Anterior cingulate cortex (tissue), 58 donors: ENCODE measurements around the gene PRPF40B.
A peak's percentile ranks its signal among the peaks of the same experiment; 100 is the strongest.

Experiments used
- DNase-seq, 58 donors: peaks; one replicate each; lab custom pipeline; 2025; lab: John Stamatoyannopoulos, UW

Gene PRPF40B

DNA sequence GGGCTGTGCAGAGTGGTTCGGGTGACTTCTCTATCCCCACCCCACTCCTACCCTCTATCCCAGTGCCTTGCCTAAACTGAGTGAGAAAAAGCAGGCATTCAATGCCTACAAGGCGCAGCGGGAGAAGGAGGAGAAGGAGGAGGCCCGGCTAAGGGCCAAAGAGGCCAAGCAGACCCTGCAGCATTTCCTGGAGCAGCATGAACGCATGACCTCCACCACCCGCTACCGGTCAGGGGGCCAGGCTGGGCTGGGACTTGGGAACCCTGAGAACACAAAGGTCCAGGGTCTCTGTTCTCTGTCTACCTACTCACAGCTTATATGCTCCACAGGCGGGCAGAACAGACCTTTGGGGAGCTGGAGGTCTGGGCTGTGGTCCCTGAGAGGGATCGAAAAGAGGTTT is 11.7 kb downstream of the PRPF40B start:
- DNase-seq: no peak

DNA sequence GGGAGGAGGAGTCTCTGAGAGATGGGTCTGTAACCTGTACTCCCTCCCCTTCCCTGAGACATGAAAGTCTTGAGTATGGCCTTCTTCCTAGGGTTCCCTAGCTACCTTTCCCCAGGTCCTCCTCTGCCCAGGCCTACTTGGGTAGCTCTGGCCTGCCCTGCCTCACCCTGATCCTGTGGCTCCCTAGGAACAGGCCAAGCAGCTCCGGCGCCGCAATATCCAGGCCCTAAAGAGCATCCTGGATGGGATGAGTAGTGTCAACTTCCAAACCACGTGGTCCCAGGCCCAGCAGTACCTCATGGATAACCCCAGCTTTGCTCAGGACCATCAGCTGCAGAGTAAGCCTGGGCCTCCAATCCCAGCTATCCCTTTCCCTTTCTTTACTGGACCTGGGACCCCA is 12.3 kb downstream of the PRPF40B start:
- no peak for DNase-seq

GRCh38 chr12:49636574-49636973 is 13.2 kb downstream of the PRPF40B start:
- peak in 2 of 58 donors; percentile 50 to 63 for DNase-seq

DNA sequence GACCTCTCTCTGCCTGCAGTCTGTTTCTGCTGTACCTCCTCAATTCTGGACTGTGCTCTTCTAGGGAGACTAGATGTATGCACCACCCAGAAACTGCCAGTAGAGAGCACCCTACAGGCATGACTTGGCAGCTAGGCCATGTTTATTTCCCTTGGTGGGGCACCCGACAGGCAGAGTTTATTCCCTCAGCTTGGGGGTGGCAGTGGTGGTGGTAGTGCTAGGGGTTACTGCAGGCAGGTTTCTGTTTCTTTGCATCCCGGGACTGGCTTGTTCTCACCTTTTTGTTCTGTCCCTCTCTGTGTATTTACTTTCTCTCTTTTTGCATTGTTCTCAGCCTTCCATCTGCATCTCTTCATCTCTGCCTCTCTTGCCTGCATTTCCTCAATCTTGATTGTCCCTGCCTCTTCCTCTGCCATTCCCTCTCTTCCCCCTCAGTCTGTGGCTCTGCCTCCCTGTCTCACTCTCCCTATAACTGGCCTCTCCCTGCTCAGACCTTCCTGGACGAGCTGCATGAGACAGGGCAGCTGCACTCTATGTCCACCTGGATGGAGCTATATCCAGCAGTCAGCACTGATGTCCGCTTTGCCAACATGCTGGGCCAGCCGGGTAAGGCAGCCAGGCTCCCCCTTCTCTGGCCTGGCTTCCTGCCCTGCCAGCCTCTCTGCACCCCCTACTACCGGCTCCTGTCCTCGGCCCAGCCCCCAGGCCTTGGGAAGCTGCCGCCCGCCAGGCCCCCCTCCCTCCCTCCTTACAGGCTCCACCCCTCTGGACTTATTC is 13.8 kb downstream of the PRPF40B start:
- peak in 52 of 58 donors; percentile 18 to 84 (median 50) for DNase-seq

GRCh38 chr12:49641748-49642369 is 18.5 kb downstream of the PRPF40B start:
- no peak for DNase-seq

GRCh38 chr12:49642370-49642802 is 19.0 kb downstream of the PRPF40B start:
- no peak for DNase-seq

GRCh38 chr12:49643135-49643534 is 19.8 kb downstream of the PRPF40B start:
- DNase-seq: no peak

GRCh38 chr12:49643961-49644619 is 20.7 kb downstream of the PRPF40B start:
- no peak for DNase-seq

- DNase-seq: peak in 54 of 58 donors; percentile 18 to 84 (median 62)
These were observed 21.2 kb downstream of the PRPF40B start for GRCh38 chr12:49644620-49644994.

GRCh38 chr12:49645146-49646039 is 22.0 kb downstream of the PRPF40B start:
- DNase-seq: no peak

DNA sequence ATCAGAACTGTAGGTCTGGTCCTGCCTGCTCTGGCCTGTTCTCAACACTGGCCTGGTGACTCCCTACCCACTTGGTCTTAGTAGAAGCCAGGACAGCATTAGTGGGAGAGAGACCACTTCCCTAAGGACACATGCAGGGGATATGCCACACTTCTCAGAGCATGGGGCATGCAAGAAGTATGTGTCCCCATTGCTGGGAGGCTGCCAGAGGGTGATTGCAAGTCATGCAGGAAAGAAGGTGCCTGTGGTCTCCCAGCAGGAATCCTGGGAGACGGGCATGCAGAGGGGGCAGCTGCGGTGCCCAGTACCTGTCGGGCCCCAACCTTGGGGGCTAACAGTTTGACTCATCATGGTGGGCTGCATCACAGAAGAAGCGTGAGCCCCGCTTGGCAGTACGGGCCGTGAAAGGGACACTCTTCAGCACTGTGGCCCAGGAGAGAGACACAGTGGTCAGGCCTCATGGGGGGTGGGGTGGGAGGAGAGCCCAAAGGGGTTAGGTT is 23.0 kb downstream of the PRPF40B start:
- DNase-seq: no peak

- no peak for DNase-seq
These were observed 23.7 kb downstream of the PRPF40B start for GRCh38 chr12:49646871-49647654.

DNA sequence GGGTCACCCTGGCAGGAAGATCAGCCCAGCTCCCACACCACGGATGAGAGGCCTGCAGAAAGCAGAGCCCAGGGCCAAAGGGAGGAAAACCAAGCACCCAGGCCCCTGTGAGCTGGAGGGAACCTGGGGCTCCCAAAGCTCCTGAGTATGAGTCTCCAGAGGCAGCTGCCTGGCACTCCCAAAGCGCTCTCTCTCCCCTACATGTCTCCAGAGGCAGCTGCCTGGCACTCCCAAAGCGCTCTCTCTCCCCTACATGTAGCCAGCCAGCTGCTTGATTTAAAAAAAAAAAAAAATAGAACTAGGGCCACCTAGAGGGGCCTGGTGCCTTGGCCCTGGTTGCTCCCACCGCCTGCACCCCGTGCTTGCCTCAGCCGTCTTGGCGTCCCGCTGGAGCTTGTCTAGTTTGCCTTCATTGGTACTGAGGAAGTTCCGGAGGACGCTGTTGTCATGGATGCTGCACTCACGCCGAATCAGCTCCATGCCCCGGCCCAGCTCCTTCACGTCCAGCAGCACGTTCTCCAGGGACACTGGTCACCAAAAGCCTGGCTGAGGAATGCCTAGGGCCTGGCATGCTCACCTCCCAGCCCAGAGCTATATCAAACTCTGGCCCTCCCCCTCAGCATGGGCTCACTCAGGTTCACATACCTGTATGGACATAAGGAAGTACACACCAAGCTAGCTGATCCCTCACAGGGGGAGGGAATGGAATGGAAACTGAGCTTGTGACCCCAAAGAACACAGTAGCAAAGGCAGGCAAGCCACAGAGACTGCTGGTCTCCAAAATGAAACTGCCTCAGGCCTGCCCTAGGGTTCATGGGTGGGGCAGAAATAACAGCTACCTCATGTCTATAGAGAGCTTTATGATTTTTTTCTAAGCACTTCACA is 24.7 kb downstream of the PRPF40B start:
- DNase-seq: peak in 1 of 58 donors; percentile 36

GRCh38 chr12:49648712-49649003 is 25.3 kb downstream of the PRPF40B start:
- no peak for DNase-seq

DNA sequence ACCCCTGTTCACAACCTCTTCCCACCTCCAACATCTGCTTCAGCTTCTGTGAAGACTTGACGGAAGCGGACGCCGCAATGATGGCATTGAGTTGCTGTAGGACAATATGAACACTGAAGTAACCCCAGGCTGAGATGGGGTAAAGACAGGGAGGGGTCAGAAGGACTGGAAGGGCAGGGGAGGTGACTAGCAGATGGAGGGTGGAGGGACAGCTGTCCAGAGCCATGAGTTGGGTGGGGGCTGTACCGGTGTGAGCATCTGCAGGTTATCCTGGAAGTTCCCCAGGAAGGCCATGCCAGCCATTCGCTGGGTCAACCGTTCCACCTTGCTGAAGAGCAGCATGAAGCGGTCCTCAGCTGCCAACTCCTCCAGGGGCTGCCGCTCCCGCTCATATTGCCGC is 26.1 kb downstream of the PRPF40B start:
- no peak for DNase-seq

DNA sequence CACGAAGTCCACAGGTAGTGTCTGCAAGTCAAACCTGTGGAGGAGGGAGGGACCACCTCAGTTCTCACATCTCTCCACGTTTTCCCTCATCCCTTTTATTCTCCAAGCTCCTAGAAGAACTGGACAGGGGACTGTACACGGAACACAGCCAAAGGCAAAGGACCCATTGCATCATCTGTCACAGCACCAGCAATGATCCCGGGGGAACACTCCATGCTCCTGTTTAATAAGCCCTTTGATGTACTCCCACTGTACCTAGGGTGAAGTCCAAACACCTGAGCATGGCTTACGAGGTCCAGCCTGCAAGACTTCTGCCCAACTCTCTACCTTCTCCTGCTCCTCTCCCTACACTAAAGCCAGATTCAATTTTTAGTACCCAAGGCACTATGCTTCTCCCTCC is 26.5 kb downstream of the PRPF40B start:
- no peak for DNase-seq

GRCh38 chr12:49651855-49652254 is 28.5 kb downstream of the PRPF40B start:
- DNase-seq: no peak

DNA sequence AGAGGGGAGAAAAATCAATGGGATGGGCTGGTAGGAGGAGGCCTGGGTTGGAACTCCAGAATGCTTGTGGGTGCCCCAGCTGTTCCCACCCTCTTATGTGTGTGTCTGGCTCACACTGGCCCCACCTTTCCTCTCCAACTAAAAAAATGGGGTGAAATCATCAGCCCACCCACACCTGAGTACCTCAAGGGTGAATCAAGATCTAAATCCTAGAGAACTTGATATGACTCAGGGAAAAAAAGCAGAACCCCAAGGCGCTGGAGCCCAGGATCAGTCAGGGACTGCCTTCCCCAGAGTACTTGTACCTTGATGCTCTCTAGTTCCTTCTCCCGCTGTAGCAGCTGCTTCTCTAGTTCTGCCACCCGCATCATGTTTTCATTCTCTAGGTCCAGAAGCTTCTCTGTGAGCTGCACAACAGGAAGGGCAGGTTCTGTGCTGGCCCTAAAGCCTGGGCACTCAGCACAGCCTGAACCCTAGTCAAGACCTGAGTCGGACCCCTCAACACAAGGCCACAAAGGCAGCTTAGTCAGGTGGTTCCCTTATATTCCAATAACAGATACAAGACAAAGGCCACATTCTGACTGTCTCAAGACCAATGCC is 29.7 kb downstream of the PRPF40B start:
- no peak for DNase-seq
